ENCODE data around the gene SLC35F2.
A peak's percentile ranks its signal among the peaks of the same experiment; 100 is the strongest.

SLC35F2 gene

GRCh38 chr11:107857550-107858216 lies 904 bp downstream of the SLC35F2 start:
- H3K79me2 ChIP-seq (ENCODE audit: control insufficient read depth, insufficient read depth, low read length, unreplicated experiment): peaks cover 35% of the 10 kb centered on the region
- H3K27me3 ChIP-seq (ENCODE audit: insufficient read depth, low read length): no peaks in the 10 kb centered on the region
- H3K4me3 ChIP-seq (ENCODE audit: low read depth, low read length): peak overlapping the region; percentile 96
- H3K27ac ChIP-seq (ENCODE audit: low read depth, low read length): no peak overlapping the region
- no peaks in the 10 kb centered on the region for H3K36me3 ChIP-seq (ENCODE audit: insufficient read depth, low read length)
- H2AFZ ChIP-seq (ENCODE audit: low read length, unreplicated experiment): peak overlapping the region; percentile 82
- H3K4me1 ChIP-seq (ENCODE audit: control insufficient read depth, insufficient read depth, low read length, unreplicated experiment): no peaks in the 10 kb centered on the region

- peak overlapping the region; percentile 96 for H3K4me3 ChIP-seq (ENCODE audit: low read depth, low read length)
- H3K36me3 ChIP-seq (ENCODE audit: insufficient read depth, low read length): no peaks in the 10 kb centered on the region
- H3K79me2 ChIP-seq (ENCODE audit: control insufficient read depth, insufficient read depth, low read length, unreplicated experiment): peaks cover 35% of the 10 kb centered on the region
- H3K27me3 ChIP-seq (ENCODE audit: insufficient read depth, low read length): no peaks in the 10 kb centered on the region
- no peak overlapping the region for H3K27ac ChIP-seq (ENCODE audit: low read depth, low read length)
- no peaks in the 10 kb centered on the region for H3K4me1 ChIP-seq (ENCODE audit: control insufficient read depth, insufficient read depth, low read length, unreplicated experiment)
- H2AFZ ChIP-seq (ENCODE audit: low read length, unreplicated experiment): no peak overlapping the region
Measured at GRCh38 chr11:107856981-107857517, 1.5 kb downstream of the SLC35F2 start.

GRCh38 chr11:107856180-107856980 lies 2.2 kb downstream of the SLC35F2 start:
- peaks cover 41% of the 10 kb centered on the region for H3K79me2 ChIP-seq (ENCODE audit: control insufficient read depth, insufficient read depth, low read length, unreplicated experiment)
- H2AFZ ChIP-seq (ENCODE audit: low read length, unreplicated experiment): no peak overlapping the region
- H3K27me3 ChIP-seq (ENCODE audit: insufficient read depth, low read length): no peaks in the 10 kb centered on the region
- H3K4me3 ChIP-seq (ENCODE audit: low read depth, low read length): 0 out of 2 replicates have a peak overlapping the region, but pooled peaks have one; percentile 96
- no peaks in the 10 kb centered on the region for H3K4me1 ChIP-seq (ENCODE audit: control insufficient read depth, insufficient read depth, low read length, unreplicated experiment)
- no peaks in the 10 kb centered on the region for H3K36me3 ChIP-seq (ENCODE audit: insufficient read depth, low read length)
- H3K27ac ChIP-seq (ENCODE audit: low read depth, low read length): no peak overlapping the region

GRCh38 chr11:107853070-107853469 lies 5.5 kb downstream of the SLC35F2 start:
- no peaks in the 10 kb centered on the region for H3K27me3 ChIP-seq (ENCODE audit: insufficient read depth, low read length)
- H3K27ac ChIP-seq (ENCODE audit: low read depth, low read length): no peak overlapping the region
- no peak overlapping the region for H2AFZ ChIP-seq (ENCODE audit: low read length, unreplicated experiment)
- peaks cover 54% of the 10 kb centered on the region for H3K79me2 ChIP-seq (ENCODE audit: control insufficient read depth, insufficient read depth, low read length, unreplicated experiment)
- no peak overlapping the region for H3K4me3 ChIP-seq (ENCODE audit: low read depth, low read length)
- no peaks in the 10 kb centered on the region for H3K36me3 ChIP-seq (ENCODE audit: insufficient read depth, low read length)
- H3K4me1 ChIP-seq (ENCODE audit: control insufficient read depth, insufficient read depth, low read length, unreplicated experiment): no peaks in the 10 kb centered on the region

GRCh38 chr11:107851704-107852310 lies 6.8 kb downstream of the SLC35F2 start:
- no peak overlapping the region for H3K4me3 ChIP-seq (ENCODE audit: low read depth, low read length)
- no peak overlapping the region for H2AFZ ChIP-seq (ENCODE audit: low read length, unreplicated experiment)
- no peaks in the 10 kb centered on the region for H3K36me3 ChIP-seq (ENCODE audit: insufficient read depth, low read length)
- no peak overlapping the region for H3K27ac ChIP-seq (ENCODE audit: low read depth, low read length)
- peaks cover 52% of the 10 kb centered on the region for H3K79me2 ChIP-seq (ENCODE audit: control insufficient read depth, insufficient read depth, low read length, unreplicated experiment)
- no peaks in the 10 kb centered on the region for H3K27me3 ChIP-seq (ENCODE audit: insufficient read depth, low read length)
- H3K4me1 ChIP-seq (ENCODE audit: control insufficient read depth, insufficient read depth, low read length, unreplicated experiment): no peaks in the 10 kb centered on the region

- Histone ChIP-seq H3K4me3 (ENCODE audit: low read depth, low read length) (no peak overlapping the region), H3K27ac (ENCODE audit: low read depth, low read length) (no peak overlapping the region), H3K4me1 (ENCODE audit: control insufficient read depth, insufficient read depth, low read length, unreplicated experiment) (no peaks in the 10 kb centered on the region), H2AFZ (ENCODE audit: low read length, unreplicated experiment) (no peak overlapping the region), H3K27me3 (ENCODE audit: insufficient read depth, low read length) (no peaks in the 10 kb centered on the region), H3K36me3 (ENCODE audit: insufficient read depth, low read length) (no peaks in the 10 kb centered on the region), H3K79me2 (ENCODE audit: control insufficient read depth, insufficient read depth, low read length, unreplicated experiment) (peaks cover 46% of the 10 kb centered on the region)
Measured at GRCh38 chr11:107849790-107850189, 8.8 kb downstream of the SLC35F2 start.

GRCh38 chr11:107848345-107848744 lies 10.2 kb downstream of the SLC35F2 start:
- Histone ChIP-seq H3K27me3 (ENCODE audit: insufficient read depth, low read length) (no peaks in the 10 kb centered on the region), H3K36me3 (ENCODE audit: insufficient read depth, low read length) (no peaks in the 10 kb centered on the region), H3K4me1 (ENCODE audit: control insufficient read depth, insufficient read depth, low read length, unreplicated experiment) (no peaks in the 10 kb centered on the region), H3K79me2 (ENCODE audit: control insufficient read depth, insufficient read depth, low read length, unreplicated experiment) (peaks cover 46% of the 10 kb centered on the region), H3K27ac (ENCODE audit: low read depth, low read length) (no peak overlapping the region), H3K4me3 (ENCODE audit: low read depth, low read length) (no peak overlapping the region), H2AFZ (ENCODE audit: low read length, unreplicated experiment) (no peak overlapping the region)

- H3K4me3 ChIP-seq (ENCODE audit: low read depth, low read length): no peak overlapping the region
- peaks cover 5% of the 10 kb centered on the region for H3K4me1 ChIP-seq (ENCODE audit: control insufficient read depth, insufficient read depth, low read length, unreplicated experiment)
- no peaks in the 10 kb centered on the region for H3K27me3 ChIP-seq (ENCODE audit: insufficient read depth, low read length)
- H3K27ac ChIP-seq (ENCODE audit: low read depth, low read length): no peak overlapping the region
- H3K36me3 ChIP-seq (ENCODE audit: insufficient read depth, low read length): no peaks in the 10 kb centered on the region
- H2AFZ ChIP-seq (ENCODE audit: low read length, unreplicated experiment): no peak overlapping the region
- peaks cover 45% of the 10 kb centered on the region for H3K79me2 ChIP-seq (ENCODE audit: control insufficient read depth, insufficient read depth, low read length, unreplicated experiment)
Measured at GRCh38 chr11:107847184-107847583, 11.4 kb downstream of the SLC35F2 start.

GRCh38 chr11:107844041-107844440 lies 14.5 kb downstream of the SLC35F2 start:
- Histone ChIP-seq H3K79me2 (ENCODE audit: control insufficient read depth, insufficient read depth, low read length, unreplicated experiment) (peaks cover 29% of the 10 kb centered on the region), H3K4me3 (ENCODE audit: low read depth, low read length) (no peak overlapping the region), H3K27me3 (ENCODE audit: insufficient read depth, low read length) (no peaks in the 10 kb centered on the region), H3K4me1 (ENCODE audit: control insufficient read depth, insufficient read depth, low read length, unreplicated experiment) (peaks cover 30% of the 10 kb centered on the region), H2AFZ (ENCODE audit: low read length, unreplicated experiment) (no peak overlapping the region), H3K36me3 (ENCODE audit: insufficient read depth, low read length) (no peaks in the 10 kb centered on the region), H3K27ac (ENCODE audit: low read depth, low read length) (no peak overlapping the region)

GRCh38 chr11:107842412-107843100 lies 16.0 kb downstream of the SLC35F2 start:
- Histone ChIP-seq H3K79me2 (ENCODE audit: control insufficient read depth, insufficient read depth, low read length, unreplicated experiment) (peaks cover 35% of the 10 kb centered on the region), H3K27me3 (ENCODE audit: insufficient read depth, low read length) (no peaks in the 10 kb centered on the region), H3K36me3 (ENCODE audit: insufficient read depth, low read length) (no peaks in the 10 kb centered on the region), H2AFZ (ENCODE audit: low read length, unreplicated experiment) (no peak overlapping the region), H3K4me3 (ENCODE audit: low read depth, low read length) (no peak overlapping the region), H3K4me1 (ENCODE audit: control insufficient read depth, insufficient read depth, low read length, unreplicated experiment) (peaks cover 34% of the 10 kb centered on the region), H3K27ac (ENCODE audit: low read depth, low read length) (no peak overlapping the region)
